SK-MEL-5 (cell line): ENCODE data around the gene RASAL2. TPM values are rescaled to one million over a fixed set of nuclear protein-coding genes. Genes with fewer than 3 reads are reported as not detected.

Experiments used
- small RNA-seq, 2 experiments: library from RNA; depleted of rRNA; stranded (forward); fragments of <200 nt; gene quantifications; one replicate each; pipeline ENCODE3, GENCODE V24; 2014
- total RNA-seq: library from RNA; depleted of rRNA; stranded (reverse); fragments of >200 nt; shearing (Covaris generic); gene quantifications from 2 replicates; pipeline ENCODE4 v1.2.3, GENCODE V29; 2014; rRNA removed

Gene RASAL2
- total RNA-seq, 1 experiment from 2014 or later, result 10.2 TPM

Small RNA genes lying within 50 kb of the gene (small RNA-seq; reads per million reads assigned to genes)
- gene RF00017, result 0 reads per million in 2 experiments

Other genes with a start within 250 kb of the RASAL2 start
- 0.19 and 0.32 TPM in 2 replicates for gene SEC16B, start 124.0 kb upstream of the RASAL2 start, total RNA-seq